Ovary (tissue), 9 donors: ENCODE data around the gene FUT4. TPM values are rescaled to one million over a fixed set of nuclear protein-coding genes. Genes with fewer than 3 reads are reported as not detected.
A peak's percentile ranks its signal among the peaks of the same experiment; 100 is the strongest.

ENCODE experiments used
- DNase-seq, 5 donors: peaks; one replicate each; pipeline ENCODE4 v3.0.0-alpha.2; 2019 to 2020
- H3K27ac ChIP-seq, 2 donors: fragments of 200-600 bp; one replicate each; pipeline versions ENCODE4 v1.5.1 to v1.8.0; 2019 to 2022
- H3K27me3 ChIP-seq: fragments of 200-600 bp; one replicate; pipeline ENCODE4 v1.8.0; 2022
- H3K36me3 ChIP-seq: fragments of 200-600 bp; sonication (generic); one replicate; pipeline ENCODE4 v1.5.1; 2019
- H3K4me1 ChIP-seq: one replicate; pipeline ENCODE4 v1.8.1; 2013; ENCODE audit warnings: mild to moderate bottlenecking, moderate library complexity; ENCODE audit not compliant: insufficient read depth
- H3K4me3 ChIP-seq: fragments of 200-600 bp; sonication (generic); one replicate; pipeline ENCODE4 v1.5.1; 2017
- H3K9me3 ChIP-seq, 2 donors: fragments of 200-600 bp in 1 of 2; sonication (generic) in 1 of 2; one replicate each; pipeline versions ENCODE4 v1.5.1 to v1.8.1; 2013 to 2019; ENCODE audit warnings: mild to moderate bottlenecking in 1 of 2, moderate library complexity in 1 of 2
- CTCF ChIP-seq, 3 donors: fragments of 450-650 bp in 2 of 3; fragments of 200-600 bp in 1 of 3; IDR thresholded peaks; one replicate each; pipeline versions ENCODE4 v1.5.1 to v1.8.0; 2016 to 2022; ENCODE audit warnings: antibody characterized with exemption in 3 of 3, mild to moderate bottlenecking in 1 of 3
- EP300 ChIP-seq: sonication (generic); formaldehyde crosslinking; IDR thresholded peaks from one replicate; pipeline ENCODE4 v1.6.1; 2017; ENCODE audit warnings: antibody characterized with exemption
- POLR2A ChIP-seq: fragments of 450-650 bp; IDR thresholded peaks from one replicate; pipeline ENCODE4 v1.6.1; 2017; ENCODE audit warnings: antibody characterized with exemption, mild to moderate bottlenecking, moderate library complexity
- WGBS, 3 donors: extraction: QIAGEN DNeasy Blood & Tissue Kit in 1 of 3; methylation state at CpG; one replicate each; pipeline versions ENCODE4 v1.1.5 to v1.1.7; 2013 to 2017; 5-methylcytosine and 5-hydroxymethylcytosine counted together
- intact Hi-C, 4 donors: fragments of 100-400 bp; cut with DNase I; formaldehyde crosslinking; loops; one replicate each; pipeline versions ENCODE4 v1.11.0 to v1.15.1; 2022 to 2023
- polyA plus RNA-seq, 2 donors: library from polyadenylated mRNA; stranded (reverse); fragments of 200-250 nt in 1 of 2; fragments of 350-450 nt in 1 of 2; fragmentation: Illumina TruSeq in 1 of 2; extraction: RNeasy Lipid Tissue Mini Kit (QIAGEN cat#74804) in 1 of 2; gene quantifications; one replicate each; pipeline ENCODE4 v1.2.3, GENCODE V29; 2013 to 2014
- total RNA-seq, 7 donors: library from RNA; depleted of rRNA in 2 of 7; stranded (reverse); fragments of >200 nt in 2 of 7; fragmentation: NEBNext Ultra II Directional in 3 of 7; extraction: Animal tissue kit (Norgen Biotek cat#: 25700) in 3 of 7; gene quantifications; one replicate each; pipeline versions ENCODE4 v1.1.0 to v1.2.4, GENCODE V29; 2016 to 2023
- donor health status: DM: no; HTN: no; CAD: no; lungs with moderate emphysema.
- donor health status: DM: no; HTN: no; CAD: no.
- donor health status: Bipolar disorder and iron deficiency.
- donor health status: DM: yes; HTN: yes; CAD: no.
- donor health status: DM: no; HTN: no; CAD: no.
- donor health status: DM: yes; HTN: yes; CAD: no.

Gene FUT4
- total and polyA plus RNA-seq, 9 donors: 2.7 to 7.3 (median 5.7) TPM

GRCh38 chr11:94537031-94537600 lies 6.6 kb upstream of the FUT4 start:
- Histone ChIP-seq H3K4me1 (peaks cover 3% of the 10 kb centered on the region), H3K27ac (no peak overlapping the region), H3K4me3 (no peak overlapping the region), H3K36me3 (no peaks in the 10 kb centered on the region), H3K27me3 (no peaks in the 10 kb centered on the region), H3K9me3 (no peaks in the 10 kb centered on the region)
- intact Hi-C loops: no loop called here
- no peak for DNase-seq
- WGBS, 3 donors: 15 to 23% (median 23%) methylated on average over 3 of the region's 3 CpGs
- TF ChIP-seq EP300: no peak
- TF ChIP-seq CTCF (IDR thresholded peaks at IDR 0.05): no peak
- no peak for TF ChIP-seq POLR2A

GRCh38 chr11:94539420-94539819 lies 4.3 kb upstream of the FUT4 start:
- TF ChIP-seq POLR2A (no peak), EP300 (no peak), CTCF (IDR thresholded peaks at IDR 0.05) (no peak)
- no peak overlapping the region for H3K27ac ChIP-seq
- DNase-seq: no peak
- no peak overlapping the region for H3K4me3 ChIP-seq
- intact Hi-C loops: no loop called here
- no peaks in the 10 kb centered on the region for H3K27me3 ChIP-seq
- peaks cover 5% of the 10 kb centered on the region for H3K4me1 ChIP-seq
- no peaks in the 10 kb centered on the region for H3K36me3 ChIP-seq
- H3K9me3 ChIP-seq: no peaks in the 10 kb centered on the region
- 33 to 96% (median 87%) methylated on average over 1 of the region's 1 CpG for WGBS, 3 donors

- Histone ChIP-seq H3K4me1 (peaks cover 17% of the 10 kb centered on the region), H3K27ac (peak overlapping the region; percentile 95), H3K9me3 (no peaks in the 10 kb centered on the region), H3K4me3 (peak overlapping the region; percentile 69), H3K36me3 (no peaks in the 10 kb centered on the region), H3K27me3 (no peaks in the 10 kb centered on the region)
- intact Hi-C loops: no loop called here
- peak in 3 of 5 donors; percentile 21 to 64 (median 29) for DNase-seq
- TF ChIP-seq POLR2A (no peak), CTCF (IDR thresholded peaks at IDR 0.05) (no peak), EP300 (no peak)
- WGBS, 3 donors: 12 to 36% (median 22%) methylated on average over 23 to 59 of the region's 59 CpGs
These were observed 1.0 kb downstream of the FUT4 start for GRCh38 chr11:94544646-94545263.

GRCh38 chr11:94545264-94546161 lies 1.8 kb downstream of the FUT4 start:
- Histone ChIP-seq H3K36me3 (no peaks in the 10 kb centered on the region), H3K9me3 (no peaks in the 10 kb centered on the region), H3K27me3 (no peaks in the 10 kb centered on the region), H3K4me1 (peaks cover 17% of the 10 kb centered on the region), H3K4me3 (peak overlapping the region; percentile 69), H3K27ac (no peak overlapping the region)
- DNase-seq: peak in 4 of 5 donors; percentile 12 to 55 (median 50)
- no peak for TF ChIP-seq POLR2A
- TF ChIP-seq CTCF (IDR thresholded peaks at IDR 0.05): no peak
- TF ChIP-seq EP300: no peak
- WGBS, 3 donors: 67 to 76% (median 73%) methylated on average over 54 of the region's 54 CpGs
- intact Hi-C loops: no loop called here
